ENCODE results near the gene MTCL1. TPM values are rescaled to one million over a fixed set of nuclear protein-coding genes. Genes with fewer than 3 reads are reported as not detected.

MTCL1 gene
- total and polyA plus RNA-seq, 2 of the 8 experiments (the other 6 are each of a cell fraction or from before 2014, with no cell fraction given): 16.6 to 60.8 TPM

DNA sequence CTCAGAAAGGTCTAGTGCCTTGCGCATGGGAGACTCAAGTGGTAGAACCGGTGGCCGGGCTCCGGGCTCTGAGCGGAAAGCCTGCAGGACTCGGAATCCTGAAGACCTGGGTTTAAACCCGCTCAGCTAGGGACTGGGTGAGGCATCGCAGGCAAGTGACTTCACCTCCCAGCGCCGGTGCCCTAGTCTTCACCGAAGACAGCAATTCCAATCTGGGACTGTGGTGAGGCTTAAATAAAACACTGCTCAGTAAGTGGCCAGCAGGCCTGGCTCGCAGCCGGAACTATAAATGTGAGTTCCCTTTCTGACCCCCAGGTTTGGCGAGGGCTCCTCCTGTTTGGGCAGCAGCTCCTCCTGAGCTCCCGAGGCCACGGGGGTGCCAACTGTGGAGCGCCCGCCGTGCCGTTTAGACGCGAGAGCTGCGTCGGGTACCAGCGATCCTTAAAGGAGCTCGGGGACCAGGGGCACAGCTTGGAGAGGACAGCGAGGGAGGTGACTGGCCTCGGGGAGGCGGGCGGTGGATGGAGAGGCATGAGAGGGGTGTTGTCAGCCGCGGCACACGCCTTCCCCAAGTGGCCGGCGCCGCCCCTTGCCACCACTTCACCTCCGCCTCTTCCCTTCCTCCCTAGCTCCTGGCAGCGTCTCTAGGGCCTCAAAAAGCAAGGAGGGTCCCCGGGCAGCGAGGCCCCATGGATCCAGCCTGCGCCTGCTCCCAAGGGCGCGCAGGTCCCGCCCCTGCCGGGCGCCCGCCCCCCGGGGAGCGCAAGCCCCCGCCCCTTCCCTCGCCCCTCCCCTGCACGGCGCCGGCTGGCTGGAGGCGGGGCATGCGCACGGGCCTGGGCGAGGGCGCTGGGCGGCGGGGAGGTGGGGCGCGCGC lies 757 bp upstream of the MTCL1 start (continued):
- no peak for TF ChIP-seq TCF12 (IDR thresholded peaks at IDR 0.05; ENCODE audit: low read depth, low read length)
- TF ChIP-seq, protein P1, sequence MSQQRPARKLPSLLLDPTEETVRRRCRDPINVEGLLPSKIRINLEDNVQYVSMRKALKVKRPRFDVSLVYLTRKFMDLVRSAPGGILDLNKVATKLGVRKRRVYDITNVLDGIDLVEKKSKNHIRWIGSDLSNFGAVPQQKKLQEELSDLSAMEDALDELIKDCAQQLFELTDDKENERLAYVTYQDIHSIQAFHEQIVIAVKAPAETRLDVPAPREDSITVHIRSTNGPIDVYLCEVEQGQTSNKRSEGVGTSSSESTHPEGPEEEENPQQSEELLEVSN (IDR thresholded peaks at IDR 0.05): peak; percentile 38; the same call in 1 of the 2 replicates
- peak; percentile 56 for TF ChIP-seq SAP30 (IDR thresholded peaks at IDR 0.05; ENCODE audit: insufficient read depth, insufficient replicate concordance, low read length)
- TF ChIP-seq RFX5 (IDR thresholded peaks at IDR 0.05; ENCODE audit: borderline replicate concordance, low read depth, low read length): no peak
